KMS-11 (cell line): ENCODE measurements around the gene SYNDIG1.

Experiments used
- H2AFZ ChIP-seq: fragments of 200-600 bp; sonication (generic); 2 replicates; pipeline ENCODE4 v1.6.1; 2016; ENCODE audit warnings: antibody characterized with exemption, mixed run types, low read depth
- H3K27ac ChIP-seq: fragments of 200-600 bp; sonication (generic); 2 replicates; pipeline ENCODE4 v1.6.1; 2016; ENCODE audit warnings: mild to moderate bottlenecking, mixed run types
- H3K27me3 ChIP-seq: fragments of 200-600 bp; sonication (generic); 2 replicates; pipeline ENCODE4 v1.6.1; 2017; ENCODE audit warnings: mild to moderate bottlenecking, low read depth, mixed run types, moderate library complexity; ENCODE audit not compliant: insufficient read depth
- H3K36me3 ChIP-seq: fragments of 200-600 bp; sonication (generic); 2 replicates; pipeline ENCODE4 v1.6.1; 2017; ENCODE audit warnings: mild to moderate bottlenecking, mixed run types; ENCODE audit not compliant: insufficient read depth
- H3K4me1 ChIP-seq: fragments of 200-600 bp; sonication (generic); 2 replicates; pipeline ENCODE4 v1.6.1; 2016; ENCODE audit warnings: mild to moderate bottlenecking, low read depth, mixed run types; ENCODE audit not compliant: poor library complexity, severe bottlenecking
- H3K4me2 ChIP-seq: fragments of 200-600 bp; sonication (generic); 2 replicates; pipeline ENCODE4 v1.7.0; 2016; ENCODE audit warnings: mild to moderate bottlenecking, mixed run types
- H3K4me3 ChIP-seq: fragments of 200-600 bp; sonication (generic); IDR thresholded peaks from 2 replicates; pipeline ENCODE4 v1.6.1; 2017; ENCODE audit warnings: low read depth, low read length, mixed read lengths; ENCODE audit not compliant: insufficient read depth
- H3K79me2 ChIP-seq: fragments of 200-600 bp; sonication (generic); 2 replicates; pipeline ENCODE4 v1.6.1; 2016; ENCODE audit warnings: low read depth, mixed run types; ENCODE audit not compliant: insufficient read depth
- H3K9ac ChIP-seq: fragments of 200-600 bp; sonication (generic); 2 replicates; pipeline ENCODE4 v1.6.1; 2016; ENCODE audit warnings: mild to moderate bottlenecking, mixed run types
- H4K20me1 ChIP-seq: fragments of 200-600 bp; sonication (generic); 2 replicates; pipeline ENCODE4 v1.6.1; 2016; ENCODE audit warnings: mild to moderate bottlenecking, mixed run types; ENCODE audit not compliant: insufficient read depth
- CTCF ChIP-seq: fragments of 200-600 bp; sonication (generic); conservative IDR thresholded peaks from 2 replicates; pipeline ENCODE4 v1.6.1; 2017; ENCODE audit warnings: low read depth, mild to moderate bottlenecking, antibody characterized with exemption, low read length, moderate library complexity, mixed read lengths

SYNDIG1 gene

GRCh38 chr20:24661255-24661654 is 191.8 kb downstream of the SYNDIG1 start:
- Histone ChIP-seq H3K9ac (no peak overlapping the region), H3K36me3 (no peaks in the 10 kb centered on the region), H3K27ac (no peak overlapping the region), H3K27me3 (no peaks in the 10 kb centered on the region), H4K20me1 (no peaks in the 10 kb centered on the region), H3K4me2 (no peak overlapping the region), H3K4me1 (no peaks in the 10 kb centered on the region), H2AFZ (no peak overlapping the region), H3K4me3 (no peak overlapping the region), H3K79me2 (no peaks in the 10 kb centered on the region)
- TF ChIP-seq CTCF, result no peak

- no peak overlapping the region for H3K27ac ChIP-seq
- no peaks in the 10 kb centered on the region for H3K36me3 ChIP-seq
- no peak overlapping the region for H3K4me2 ChIP-seq
- no peaks in the 10 kb centered on the region for H3K27me3 ChIP-seq
- no peak overlapping the region for H3K9ac ChIP-seq
- H3K4me1 ChIP-seq, result no peaks in the 10 kb centered on the region
- H3K4me3 ChIP-seq, result no peak overlapping the region
- TF ChIP-seq CTCF, result no peak
- no peaks in the 10 kb centered on the region for H3K79me2 ChIP-seq
- H2AFZ ChIP-seq, result no peak overlapping the region
- no peaks in the 10 kb centered on the region for H4K20me1 ChIP-seq
Observed at GRCh38 chr20:24662322-24662721, 192.9 kb downstream of the SYNDIG1 start.

- H3K4me1 ChIP-seq, result no peaks in the 10 kb centered on the region
- H3K27ac ChIP-seq, result no peak overlapping the region
- H4K20me1 ChIP-seq, result no peaks in the 10 kb centered on the region
- no peak for TF ChIP-seq CTCF
- H3K9ac ChIP-seq, result no peak overlapping the region
- H3K27me3 ChIP-seq, result no peaks in the 10 kb centered on the region
- H2AFZ ChIP-seq, result no peak overlapping the region
- H3K4me3 ChIP-seq, result no peak overlapping the region
- H3K36me3 ChIP-seq, result no peaks in the 10 kb centered on the region
- H3K4me2 ChIP-seq, result no peak overlapping the region
- H3K79me2 ChIP-seq, result no peaks in the 10 kb centered on the region
Observed at GRCh38 chr20:24662752-24663365, 193.4 kb downstream of the SYNDIG1 start.

- Histone ChIP-seq H3K79me2 (no peaks in the 10 kb centered on the region), H4K20me1 (no peaks in the 10 kb centered on the region), H3K4me3 (no peak overlapping the region), H2AFZ (no peak overlapping the region), H3K9ac (no peak overlapping the region), H3K27me3 (no peaks in the 10 kb centered on the region), H3K4me1 (no peaks in the 10 kb centered on the region), H3K4me2 (no peak overlapping the region), H3K27ac (no peak overlapping the region), H3K36me3 (no peaks in the 10 kb centered on the region)
- TF ChIP-seq CTCF, result no peak
Observed at GRCh38 chr20:24663496-24663895, 194.1 kb downstream of the SYNDIG1 start.
